Neutrophil (primary cell): ENCODE measurements around the gene ZNF865.

Experiments
- H3K27ac ChIP-seq: fragments of 200-600 bp; sonication (generic); 2 replicates; pipeline ENCODE4 v1.5.1; 2016; ENCODE audit warnings: mild to moderate bottlenecking, moderate library complexity
- H3K27me3 ChIP-seq: fragments of 200-600 bp; sonication (generic); 2 replicates; pipeline ENCODE4 v1.6.0; 2016; ENCODE audit warnings: mild to moderate bottlenecking
- H3K36me3 ChIP-seq: fragments of 200-600 bp; sonication (generic); 2 replicates; pipeline ENCODE4 v1.5.1; 2017
- H3K4me1 ChIP-seq, 2 experiments: fragments of 200-600 bp in 1 of 2; sonication (generic) in 1 of 2; 1 replicate in 1 of 2; 2 replicates in 1 of 2; pipeline versions ENCODE4 v1.5.1 to v1.6.1; 2013 to 2016; ENCODE audit warnings: low read depth in 1 of 2, low read length in 1 of 2, mild to moderate bottlenecking in 1 of 2, moderate library complexity in 1 of 2; ENCODE audit not compliant: control insufficient read depth in 1 of 2, insufficient read depth in 1 of 2
- H3K4me3 ChIP-seq, 2 experiments: fragments of 200-600 bp in 1 of 2; sonication (generic) in 1 of 2; 1 replicate in 1 of 2; 2 replicates in 1 of 2; pipeline ENCODE4 v1.5.1; 2013 to 2016; ENCODE audit warnings: low read depth in 1 of 2, low read length in 1 of 2, mild to moderate bottlenecking in 1 of 2, moderate library complexity in 1 of 2
- H3K9me3 ChIP-seq: fragments of 200-600 bp; sonication (generic); 2 replicates; pipeline ENCODE4 v1.5.1; 2016
- TF ChIP-seq, protein P1 (sequence below): fragments of 200-600 bp; sonication (generic); IDR thresholded peaks from 2 replicates; pipeline ENCODE4 v1.5.1; 2016; ENCODE audit warnings: antibody characterized with exemption

Gene ZNF865

DNA sequence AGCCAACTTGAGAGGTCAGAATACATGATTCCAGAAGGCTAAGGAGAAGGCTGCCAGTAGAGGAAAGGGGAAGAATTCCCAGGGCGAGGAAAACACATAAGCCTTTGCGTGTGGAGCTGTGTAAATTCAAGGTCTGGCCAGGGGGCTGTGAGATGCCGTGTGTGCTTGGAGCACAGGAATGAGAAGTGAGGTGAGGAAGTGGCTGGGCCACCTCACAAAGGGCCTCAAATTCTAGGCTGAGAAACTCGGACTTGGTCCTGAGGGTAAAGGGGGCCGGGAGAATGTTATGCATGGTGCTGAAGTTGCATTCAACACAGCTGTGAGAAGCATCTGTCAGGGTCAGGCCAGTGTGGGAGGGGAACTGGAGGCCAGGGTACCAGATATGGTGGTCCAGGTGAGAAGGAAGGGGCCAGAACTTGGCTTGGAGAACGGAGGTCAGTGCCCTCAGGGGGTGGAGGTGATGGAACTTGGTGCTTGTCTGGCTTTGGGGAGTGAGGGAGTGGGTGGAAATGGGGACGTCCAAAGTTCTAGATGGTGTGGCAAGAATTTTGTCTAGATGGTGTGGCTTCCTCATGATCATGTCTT, 30.5 kb downstream of the ZNF865 start:
- H3K27ac ChIP-seq: peak overlapping the region; percentile 93
- H3K4me3 ChIP-seq: peak overlapping the region; percentile 74 to 82
- H3K27me3 ChIP-seq: peaks cover 15% of the 10 kb centered on the region
- H3K4me1 ChIP-seq: peaks cover 46 to 57% of the 10 kb centered on the region in 2 experiments
- H3K36me3 ChIP-seq: peaks cover 7% of the 10 kb centered on the region
- TF ChIP-seq, protein P1, sequence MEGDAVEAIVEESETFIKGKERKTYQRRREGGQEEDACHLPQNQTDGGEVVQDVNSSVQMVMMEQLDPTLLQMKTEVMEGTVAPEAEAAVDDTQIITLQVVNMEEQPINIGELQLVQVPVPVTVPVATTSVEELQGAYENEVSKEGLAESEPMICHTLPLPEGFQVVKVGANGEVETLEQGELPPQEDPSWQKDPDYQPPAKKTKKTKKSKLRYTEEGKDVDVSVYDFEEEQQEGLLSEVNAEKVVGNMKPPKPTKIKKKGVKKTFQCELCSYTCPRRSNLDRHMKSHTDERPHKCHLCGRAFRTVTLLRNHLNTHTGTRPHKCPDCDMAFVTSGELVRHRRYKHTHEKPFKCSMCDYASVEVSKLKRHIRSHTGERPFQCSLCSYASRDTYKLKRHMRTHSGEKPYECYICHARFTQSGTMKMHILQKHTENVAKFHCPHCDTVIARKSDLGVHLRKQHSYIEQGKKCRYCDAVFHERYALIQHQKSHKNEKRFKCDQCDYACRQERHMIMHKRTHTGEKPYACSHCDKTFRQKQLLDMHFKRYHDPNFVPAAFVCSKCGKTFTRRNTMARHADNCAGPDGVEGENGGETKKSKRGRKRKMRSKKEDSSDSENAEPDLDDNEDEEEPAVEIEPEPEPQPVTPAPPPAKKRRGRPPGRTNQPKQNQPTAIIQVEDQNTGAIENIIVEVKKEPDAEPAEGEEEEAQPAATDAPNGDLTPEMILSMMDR: no peak
- no peaks in the 10 kb centered on the region for H3K9me3 ChIP-seq

DNA sequence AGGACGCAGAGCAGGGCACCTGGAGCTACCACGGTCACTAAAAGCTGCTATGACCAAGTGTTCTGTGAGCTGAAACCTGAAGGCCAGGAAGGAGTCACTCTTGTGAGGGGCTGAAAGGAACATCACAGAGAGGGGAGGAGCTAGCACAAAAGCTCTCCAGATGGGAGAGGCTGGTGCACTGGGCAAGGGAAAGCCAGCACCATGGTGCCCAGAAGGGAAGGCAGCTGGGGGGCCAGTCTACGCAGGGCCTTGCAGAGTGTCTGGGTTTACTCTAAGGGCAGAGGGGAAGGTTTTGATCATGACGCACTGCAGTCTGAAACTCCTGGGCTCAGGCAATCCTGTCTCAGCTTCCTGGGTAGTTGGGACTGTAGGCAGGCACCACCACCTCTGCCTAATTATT, 31.3 kb downstream of the ZNF865 start:
- TF ChIP-seq, protein P1: no peak
- peaks cover 48 to 62% of the 10 kb centered on the region in 2 experiments for H3K4me1 ChIP-seq
- no peak overlapping the region for H3K27ac ChIP-seq

GRCh38 chr19:55637534-55637933, 32.1 kb downstream of the ZNF865 start:
- Histone ChIP-seq H3K36me3 (peaks cover 7% of the 10 kb centered on the region), H3K9me3 (no peaks in the 10 kb centered on the region), H3K4me3 (no peak overlapping the region), H3K27me3 (peaks cover 29% of the 10 kb centered on the region), H3K27ac (no peak overlapping the region), H3K4me1 (peaks cover 50 to 63% of the 10 kb centered on the region in 2 experiments)
- TF ChIP-seq, protein P1: no peak

More for the DNA sequence above, 31.3 kb downstream of the ZNF865 start:
- Histone ChIP-seq H3K36me3 (peaks cover 7% of the 10 kb centered on the region), H3K4me3 (no peak overlapping the region), H3K27me3 (peaks cover 21% of the 10 kb centered on the region), H3K9me3 (no peaks in the 10 kb centered on the region)

GRCh38 chr19:55638864-55639359, 33.5 kb downstream of the ZNF865 start:
- Histone ChIP-seq H3K9me3 (no peaks in the 10 kb centered on the region), H3K36me3 (peaks cover 7% of the 10 kb centered on the region), H3K27me3 (peaks cover 36% of the 10 kb centered on the region), H3K4me3 (no peak overlapping the region), H3K27ac (no peak overlapping the region), H3K4me1 (peaks cover 59 to 69% of the 10 kb centered on the region in 2 experiments)
- TF ChIP-seq, protein P1: peak; percentile 28

DNA sequence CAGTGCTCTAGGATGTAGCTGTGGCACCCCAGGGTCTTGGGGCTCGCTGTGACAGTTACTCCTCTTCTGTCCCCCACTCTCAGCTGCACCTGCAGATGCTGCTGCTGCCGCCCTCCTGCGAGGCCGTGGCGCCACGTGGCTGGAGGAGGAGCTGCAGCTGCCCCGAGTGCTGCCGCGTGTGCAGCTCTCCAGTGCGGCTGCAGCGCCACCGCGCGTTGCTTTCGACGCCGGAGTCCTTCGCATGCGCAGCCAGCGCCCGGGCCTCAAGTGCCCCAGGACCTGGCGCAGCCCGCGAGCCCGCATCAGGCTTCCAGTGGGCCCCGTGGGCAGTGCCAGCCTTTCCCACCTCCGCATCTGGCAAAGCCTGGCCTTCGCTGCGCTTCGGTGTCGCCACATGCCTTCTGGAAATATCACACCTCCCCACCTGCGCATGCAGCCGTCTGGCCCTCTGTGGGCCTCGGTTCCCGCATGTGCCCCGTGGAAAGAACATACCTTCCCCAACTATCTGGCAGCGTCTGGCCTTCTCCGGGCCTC, 34.7 kb downstream of the ZNF865 start:
- H3K4me3 ChIP-seq: peak overlapping the region; percentile 73 to 96
- peaks cover 36% of the 10 kb centered on the region for H3K27me3 ChIP-seq
- no peaks in the 10 kb centered on the region for H3K9me3 ChIP-seq
- TF ChIP-seq, protein P1: peak; percentile 24
- peaks cover 15% of the 10 kb centered on the region for H3K36me3 ChIP-seq
- peaks cover 60 to 73% of the 10 kb centered on the region in 2 experiments for H3K4me1 ChIP-seq
- H3K27ac ChIP-seq: peak overlapping the region; percentile 83
